K562 (cell line): Measurements from ENCODE around the gene MXRA7. TPM values are rescaled to one million over a fixed set of nuclear protein-coding genes. Genes with fewer than 3 reads are reported as not detected.

Experiments
- CBX5 ChIP-seq: IDR thresholded peaks from 2 replicates; pipeline ENCODE4 v1.6.1; 2014; ENCODE audit warnings: low read depth, borderline replicate concordance
- ELF1 ChIP-seq: fragments of 200-800 bp; sonication (Bioruptor generic); IDR thresholded peaks from 2 replicates; pipeline ENCODE4 v1.6.1; 2016; ENCODE audit warnings: missing genetic modification characterization, missing compliant biosample characterization
- MECOM ChIP-seq: fragments of 250-450 bp; sonication (Bioruptor Pico); IDR thresholded peaks from 2 replicates; pipeline ENCODE4 v1.8.0; 2022; ENCODE audit warnings: inconsistent platforms
- MIER1 ChIP-seq: fragments of 450-650 bp; IDR thresholded peaks from 2 replicates; pipeline ENCODE4 v1.6.1; 2016; ENCODE audit warnings: antibody characterized with exemption, mild to moderate bottlenecking, low read depth
- PPARD ChIP-seq: fragments of 250-450 bp; sonication (Bioruptor Pico); IDR thresholded peaks from 2 replicates; pipeline ENCODE4 v1.8.0; 2022; ENCODE audit warnings: inconsistent platforms, mild to moderate bottlenecking, moderate library complexity
- ZNF354B ChIP-seq: fragments of 250-450 bp; sonication (Bioruptor Pico); IDR thresholded peaks from 2 replicates; pipeline ENCODE4 v1.4.0; 2020
- ZNF408 ChIP-seq: fragments of 250-450 bp; sonication (Bioruptor Pico); IDR thresholded peaks from 2 replicates; pipeline ENCODE4 v1.4.0; 2020; ENCODE audit warnings: low read depth, mild to moderate bottlenecking, moderate library complexity
- ZNF436 ChIP-seq: fragments of 250-450, 450-650 bp; sonication (Bioruptor Pico); formaldehyde crosslinking; IDR thresholded peaks from 2 replicates; pipeline ENCODE4 v1.7.0; 2020; ENCODE audit warnings: mild to moderate bottlenecking
- polyA plus RNA-seq, 8 experiments: library from polyadenylated mRNA; depleted of rRNA in 4 of 8; stranded (reverse) in 5 of 8; unstranded in 3 of 8; fragments of >200 nt; fragmentation: Nextera tagmentation in 2 of 8; fragmentation: Illumina TruSeq in 1 of 8; extraction: Ambion mirVana in 2 of 8; extraction: Trizol in 1 of 8; gene quantifications; 2 replicates each; pipeline versions ENCODE4 v1.2.1 to v1.2.3, GENCODE V29; 2011 to 2014; ENCODE audit warnings: inconsistent platforms in 1 of 8, missing spikeins in 1 of 8
- total RNA-seq, 7 experiments: library from RNA; depleted of rRNA in 6 of 7; stranded (reverse); fragments of >200 nt in 6 of 7; fragmentation: Illumina TruSeq in 2 of 7; extraction: Trizol in 2 of 7; gene quantifications; 2 replicates each; pipeline versions ENCODE4 v1.2.1 to v1.2.3, GENCODE V29; 2011 to 2021; ENCODE audit warnings: low replicate concordance in 1 of 7
- TF ChIP-seq, protein P1 (sequence below), 2 experiments: IDR thresholded peaks in 1 of 2; conservative IDR thresholded peaks in 1 of 2; 2 replicates each; pipeline ENCODE4 v1.6.1; 2016; ENCODE audit warnings: low read depth in 2 of 2, mild to moderate bottlenecking in 1 of 2, missing compliant biosample characterization in 1 of 2, missing genetic modification characterization in 1 of 2, moderate library complexity in 1 of 2
- TF ChIP-seq, protein P2 (sequence below): sonication (generic); formaldehyde crosslinking; IDR thresholded peaks from 2 replicates; pipeline ENCODE4 v1.8.1; 2022; ENCODE audit warnings: missing genetic modification reagents
- TF ChIP-seq, protein P3 (sequence below): sonication (generic); formaldehyde crosslinking; IDR thresholded peaks from 2 replicates; pipeline ENCODE4 v1.8.0; 2023; ENCODE audit warnings: mild to moderate bottlenecking, missing genetic modification reagents
- TF ChIP-seq, protein P4 (sequence below): fragments of 250-450 bp; sonication (Bioruptor Pico); IDR thresholded peaks from 2 replicates; pipeline ENCODE4 v1.8.0; 2021; ENCODE audit warnings: moderate library complexity, mild to moderate bottlenecking, inconsistent platforms
- TF ChIP-seq, protein P5 (sequence below): fragments of 450-650 bp; IDR thresholded peaks from 2 replicates; pipeline ENCODE4 v1.6.1; 2016; ENCODE audit warnings: mild to moderate bottlenecking
- TF ChIP-seq, protein P6 (sequence below): fragments of 450-650 bp; conservative IDR thresholded peaks from 2 replicates; pipeline ENCODE4 v1.6.1; 2016; ENCODE audit warnings: missing genetic modification characterization, low read depth, mild to moderate bottlenecking, control low read depth, missing compliant biosample characterization

Gene MXRA7
- total and polyA plus RNA-seq, 9 of the 15 experiments (the other 6 are each of a cell fraction or from before 2014, with no cell fraction given): 2.6 to 38.4 (median 14.3) TPM

DNA sequence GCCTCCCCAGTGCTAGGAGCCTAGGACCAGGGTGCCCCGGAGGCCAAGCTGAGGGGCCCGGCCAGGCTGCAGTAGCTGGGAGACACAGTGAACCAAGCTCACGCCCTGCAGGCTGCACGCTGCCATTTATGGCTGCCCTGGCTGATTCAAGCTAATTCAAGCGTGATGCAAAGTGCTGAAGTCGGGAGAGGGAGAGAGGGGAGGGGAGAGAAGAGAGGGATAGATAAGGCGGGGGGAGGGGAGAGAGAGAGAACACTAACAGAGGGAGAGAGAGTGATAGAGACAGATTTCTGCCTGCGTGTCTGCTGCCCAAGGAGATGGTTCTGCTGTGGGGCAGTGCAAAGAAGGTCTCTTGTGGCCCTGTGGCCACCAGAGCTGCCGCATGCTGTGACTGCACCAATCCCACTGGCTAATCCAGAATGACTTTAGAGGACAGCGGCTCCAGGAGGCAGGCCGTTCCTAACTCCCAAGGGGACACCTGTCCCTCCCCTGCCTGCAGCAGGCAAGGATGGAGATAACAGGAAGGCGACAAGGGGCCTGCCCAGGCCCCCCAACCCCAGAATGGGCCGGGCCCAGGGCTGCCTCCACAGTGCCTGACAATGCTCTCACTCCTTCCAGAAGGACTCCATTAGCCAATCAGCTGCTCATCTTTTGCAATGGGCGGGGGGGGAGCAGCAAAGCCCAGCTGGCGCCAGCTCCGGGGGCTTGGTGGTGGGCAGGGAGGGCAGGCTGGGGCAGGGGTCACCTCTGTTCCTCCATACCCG, 12.9 kb downstream of the MXRA7 start (continued):
- TF ChIP-seq, protein P1, sequence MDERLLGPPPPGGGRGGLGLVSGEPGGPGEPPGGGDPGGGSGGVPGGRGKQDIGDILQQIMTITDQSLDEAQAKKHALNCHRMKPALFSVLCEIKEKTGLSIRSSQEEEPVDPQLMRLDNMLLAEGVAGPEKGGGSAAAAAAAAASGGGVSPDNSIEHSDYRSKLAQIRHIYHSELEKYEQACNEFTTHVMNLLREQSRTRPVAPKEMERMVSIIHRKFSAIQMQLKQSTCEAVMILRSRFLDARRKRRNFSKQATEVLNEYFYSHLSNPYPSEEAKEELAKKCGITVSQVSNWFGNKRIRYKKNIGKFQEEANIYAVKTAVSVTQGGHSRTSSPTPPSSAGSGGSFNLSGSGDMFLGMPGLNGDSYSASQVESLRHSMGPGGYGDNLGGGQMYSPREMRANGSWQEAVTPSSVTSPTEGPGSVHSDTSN (CRISPR knock-in tag; IDR thresholded peaks at IDR 0.05; ENCODE audit: low read depth): no peak
- TF ChIP-seq, protein P1 (tag; conservative IDR thresholded peaks at IDR 0.05; ENCODE audit: low read depth): no peak
- TF ChIP-seq, protein P2, sequence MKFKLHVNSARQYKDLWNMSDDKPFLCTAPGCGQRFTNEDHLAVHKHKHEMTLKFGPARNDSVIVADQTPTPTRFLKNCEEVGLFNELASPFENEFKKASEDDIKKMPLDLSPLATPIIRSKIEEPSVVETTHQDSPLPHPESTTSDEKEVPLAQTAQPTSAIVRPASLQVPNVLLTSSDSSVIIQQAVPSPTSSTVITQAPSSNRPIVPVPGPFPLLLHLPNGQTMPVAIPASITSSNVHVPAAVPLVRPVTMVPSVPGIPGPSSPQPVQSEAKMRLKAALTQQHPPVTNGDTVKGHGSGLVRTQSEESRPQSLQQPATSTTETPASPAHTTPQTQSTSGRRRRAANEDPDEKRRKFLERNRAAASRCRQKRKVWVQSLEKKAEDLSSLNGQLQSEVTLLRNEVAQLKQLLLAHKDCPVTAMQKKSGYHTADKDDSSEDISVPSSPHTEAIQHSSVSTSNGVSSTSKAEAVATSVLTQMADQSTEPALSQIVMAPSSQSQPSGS (CRISPR knock-in tag): no peak
- TF ChIP-seq CBX5: no peak
- TF ChIP-seq, protein P3, sequence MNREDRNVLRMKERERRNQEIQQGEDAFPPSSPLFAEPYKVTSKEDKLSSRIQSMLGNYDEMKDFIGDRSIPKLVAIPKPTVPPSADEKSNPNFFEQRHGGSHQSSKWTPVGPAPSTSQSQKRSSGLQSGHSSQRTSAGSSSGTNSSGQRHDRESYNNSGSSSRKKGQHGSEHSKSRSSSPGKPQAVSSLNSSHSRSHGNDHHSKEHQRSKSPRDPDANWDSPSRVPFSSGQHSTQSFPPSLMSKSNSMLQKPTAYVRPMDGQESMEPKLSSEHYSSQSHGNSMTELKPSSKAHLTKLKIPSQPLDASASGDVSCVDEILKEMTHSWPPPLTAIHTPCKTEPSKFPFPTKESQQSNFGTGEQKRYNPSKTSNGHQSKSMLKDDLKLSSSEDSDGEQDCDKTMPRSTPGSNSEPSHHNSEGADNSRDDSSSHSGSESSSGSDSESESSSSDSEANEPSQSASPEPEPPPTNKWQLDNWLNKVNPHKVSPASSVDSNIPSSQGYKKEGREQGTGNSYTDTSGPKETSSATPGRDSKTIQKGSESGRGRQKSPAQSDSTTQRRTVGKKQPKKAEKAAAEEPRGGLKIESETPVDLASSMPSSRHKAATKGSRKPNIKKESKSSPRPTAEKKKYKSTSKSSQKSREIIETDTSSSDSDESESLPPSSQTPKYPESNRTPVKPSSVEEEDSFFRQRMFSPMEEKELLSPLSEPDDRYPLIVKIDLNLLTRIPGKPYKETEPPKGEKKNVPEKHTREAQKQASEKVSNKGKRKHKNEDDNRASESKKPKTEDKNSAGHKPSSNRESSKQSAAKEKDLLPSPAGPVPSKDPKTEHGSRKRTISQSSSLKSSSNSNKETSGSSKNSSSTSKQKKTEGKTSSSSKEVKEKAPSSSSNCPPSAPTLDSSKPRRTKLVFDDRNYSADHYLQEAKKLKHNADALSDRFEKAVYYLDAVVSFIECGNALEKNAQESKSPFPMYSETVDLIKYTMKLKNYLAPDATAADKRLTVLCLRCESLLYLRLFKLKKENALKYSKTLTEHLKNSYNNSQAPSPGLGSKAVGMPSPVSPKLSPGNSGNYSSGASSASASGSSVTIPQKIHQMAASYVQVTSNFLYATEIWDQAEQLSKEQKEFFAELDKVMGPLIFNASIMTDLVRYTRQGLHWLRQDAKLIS: no peak
- TF ChIP-seq, protein P4, sequence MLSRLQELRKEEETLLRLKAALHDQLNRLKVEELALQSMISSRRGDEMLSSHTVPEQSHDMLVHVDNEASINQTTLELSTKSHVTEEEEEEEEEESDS (CRISPR knock-in tag): no peak
- TF ChIP-seq, protein P5, sequence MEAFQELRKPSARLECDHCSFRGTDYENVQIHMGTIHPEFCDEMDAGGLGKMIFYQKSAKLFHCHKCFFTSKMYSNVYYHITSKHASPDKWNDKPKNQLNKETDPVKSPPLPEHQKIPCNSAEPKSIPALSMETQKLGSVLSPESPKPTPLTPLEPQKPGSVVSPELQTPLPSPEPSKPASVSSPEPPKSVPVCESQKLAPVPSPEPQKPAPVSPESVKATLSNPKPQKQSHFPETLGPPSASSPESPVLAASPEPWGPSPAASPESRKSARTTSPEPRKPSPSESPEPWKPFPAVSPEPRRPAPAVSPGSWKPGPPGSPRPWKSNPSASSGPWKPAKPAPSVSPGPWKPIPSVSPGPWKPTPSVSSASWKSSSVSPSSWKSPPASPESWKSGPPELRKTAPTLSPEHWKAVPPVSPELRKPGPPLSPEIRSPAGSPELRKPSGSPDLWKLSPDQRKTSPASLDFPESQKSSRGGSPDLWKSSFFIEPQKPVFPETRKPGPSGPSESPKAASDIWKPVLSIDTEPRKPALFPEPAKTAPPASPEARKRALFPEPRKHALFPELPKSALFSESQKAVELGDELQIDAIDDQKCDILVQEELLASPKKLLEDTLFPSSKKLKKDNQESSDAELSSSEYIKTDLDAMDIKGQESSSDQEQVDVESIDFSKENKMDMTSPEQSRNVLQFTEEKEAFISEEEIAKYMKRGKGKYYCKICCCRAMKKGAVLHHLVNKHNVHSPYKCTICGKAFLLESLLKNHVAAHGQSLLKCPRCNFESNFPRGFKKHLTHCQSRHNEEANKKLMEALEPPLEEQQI: no peak
- TF ChIP-seq, protein P6, sequence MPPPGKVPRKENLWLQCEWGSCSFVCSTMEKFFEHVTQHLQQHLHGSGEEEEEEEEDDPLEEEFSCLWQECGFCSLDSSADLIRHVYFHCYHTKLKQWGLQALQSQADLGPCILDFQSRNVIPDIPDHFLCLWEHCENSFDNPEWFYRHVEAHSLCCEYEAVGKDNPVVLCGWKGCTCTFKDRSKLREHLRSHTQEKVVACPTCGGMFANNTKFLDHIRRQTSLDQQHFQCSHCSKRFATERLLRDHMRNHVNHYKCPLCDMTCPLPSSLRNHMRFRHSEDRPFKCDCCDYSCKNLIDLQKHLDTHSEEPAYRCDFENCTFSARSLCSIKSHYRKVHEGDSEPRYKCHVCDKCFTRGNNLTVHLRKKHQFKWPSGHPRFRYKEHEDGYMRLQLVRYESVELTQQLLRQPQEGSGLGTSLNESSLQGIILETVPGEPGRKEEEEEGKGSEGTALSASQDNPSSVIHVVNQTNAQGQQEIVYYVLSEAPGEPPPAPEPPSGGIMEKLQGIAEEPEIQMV (tag): no peak
- no peak for TF ChIP-seq ZNF436 (CRISPR knock-in tag)
- no peak for TF ChIP-seq MECOM (CRISPR knock-in tag)
- no peak for TF ChIP-seq MIER1
- no peak for TF ChIP-seq PPARD (CRISPR knock-in tag)
- no peak for TF ChIP-seq ELF1 (tag)
- TF ChIP-seq ZNF354B (CRISPR knock-in tag): no peak
- no peak for TF ChIP-seq ZNF408 (CRISPR knock-in tag)
